Heart left ventricle (tissue), 13 donors: ENCODE results near the gene FGF19.

ENCODE experiments used
- CTCF ChIP-seq, 12 donors: fragments of 200-600 bp; sonication (generic) in 4 of 12; IDR thresholded peaks; one replicate each; pipeline versions ENCODE4 v1.5.0 to v1.8.0; 2018 to 2022; ENCODE audit warnings: antibody characterized with exemption in 12 of 12, mild to moderate bottlenecking in 5 of 12
- POLR2A ChIP-seq, 2 donors: fragments of 450-650 bp; IDR thresholded peaks; one replicate each; pipeline ENCODE4 v1.6.1; 2017; ENCODE audit warnings: antibody characterized with exemption in 2 of 2, mild to moderate bottlenecking in 2 of 2, moderate library complexity in 2 of 2
- donor health status: ischemic (EF 13 %, LVEDD 7.1; RV severe dilation, severe dysfunction).
- donor health status: DM: no; HTN: yes; CAD: no.
- donor health status: DM: no; HTN: no; CAD: no.
- donor health status: ischemic (EF 25% LVEDD 6.9; RV normal size, moderate dysfunction).
- donor health status: ischemic (EF 25% LVEDD 5.7; RV mildly dilated, moderate dysfunction).
- donor health status: ischemic (EF 35%, LVEDD 5.7; RV mildly dilated, moderate dysfunction).
- donor health status: nonischemic (EF 11% LVEDD 7.7; RV severe dilation, severe dysfunction).
- donor health status: DM: yes; HTN: yes; CAD: no.
- donor health status: PGD.
- donor health status: ischemic (EF 29% LVEDD 5.4; RV normal size, mild dysfunction).
- donor health status: nonischemic (EF 23%, LVEDD 6.1; RV moderate dilation, normal function).

GRCh38 chr11:69716891-69717747 is 13.3 kb upstream of the FGF19 start:
- TF ChIP-seq CTCF (IDR thresholded peaks at IDR 0.05) (no peak), POLR2A (IDR thresholded peaks at IDR 0.05) (no peak)
